Measurements from ENCODE around the gene ADCY4.

ADCY4 gene

DNA sequence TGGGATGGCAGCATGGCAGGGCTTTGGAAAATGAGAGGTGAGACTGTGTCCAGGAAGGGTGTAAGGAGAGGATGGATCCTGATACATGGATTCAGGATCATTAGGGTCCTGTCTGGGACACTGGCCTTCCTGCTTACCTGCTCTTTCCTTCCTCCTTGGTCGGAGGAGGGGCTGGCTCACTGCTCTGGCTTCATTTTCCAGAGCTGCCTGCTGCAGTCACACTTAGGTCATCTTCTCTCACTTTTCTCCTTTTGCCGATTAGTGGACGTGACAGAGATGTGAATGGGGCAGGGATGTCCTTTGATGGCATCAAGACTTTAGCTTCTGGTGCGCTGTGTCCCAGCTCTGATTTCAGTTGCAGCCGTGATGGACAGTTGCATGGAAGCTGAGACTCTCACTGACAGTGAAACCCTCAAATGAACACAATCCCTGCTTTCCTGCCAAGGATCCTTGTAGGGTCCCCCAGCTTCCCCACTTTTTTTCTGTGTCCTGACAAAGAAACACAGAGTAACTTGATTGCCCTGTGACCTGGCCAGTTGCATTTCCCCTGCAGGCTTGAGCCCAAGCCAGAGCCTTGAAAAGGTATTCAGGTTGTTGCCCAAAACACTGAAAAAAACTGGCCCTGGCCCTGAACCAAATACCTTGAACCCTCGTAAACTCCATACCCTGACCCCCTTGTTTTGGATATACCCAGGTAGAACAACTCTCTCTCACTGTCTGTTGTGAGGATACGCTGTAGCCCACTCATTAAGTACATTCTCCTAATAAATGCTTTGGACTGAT, 26.3 kb downstream of the ADCY4 start:
- TF ChIP-seq, protein P1, sequence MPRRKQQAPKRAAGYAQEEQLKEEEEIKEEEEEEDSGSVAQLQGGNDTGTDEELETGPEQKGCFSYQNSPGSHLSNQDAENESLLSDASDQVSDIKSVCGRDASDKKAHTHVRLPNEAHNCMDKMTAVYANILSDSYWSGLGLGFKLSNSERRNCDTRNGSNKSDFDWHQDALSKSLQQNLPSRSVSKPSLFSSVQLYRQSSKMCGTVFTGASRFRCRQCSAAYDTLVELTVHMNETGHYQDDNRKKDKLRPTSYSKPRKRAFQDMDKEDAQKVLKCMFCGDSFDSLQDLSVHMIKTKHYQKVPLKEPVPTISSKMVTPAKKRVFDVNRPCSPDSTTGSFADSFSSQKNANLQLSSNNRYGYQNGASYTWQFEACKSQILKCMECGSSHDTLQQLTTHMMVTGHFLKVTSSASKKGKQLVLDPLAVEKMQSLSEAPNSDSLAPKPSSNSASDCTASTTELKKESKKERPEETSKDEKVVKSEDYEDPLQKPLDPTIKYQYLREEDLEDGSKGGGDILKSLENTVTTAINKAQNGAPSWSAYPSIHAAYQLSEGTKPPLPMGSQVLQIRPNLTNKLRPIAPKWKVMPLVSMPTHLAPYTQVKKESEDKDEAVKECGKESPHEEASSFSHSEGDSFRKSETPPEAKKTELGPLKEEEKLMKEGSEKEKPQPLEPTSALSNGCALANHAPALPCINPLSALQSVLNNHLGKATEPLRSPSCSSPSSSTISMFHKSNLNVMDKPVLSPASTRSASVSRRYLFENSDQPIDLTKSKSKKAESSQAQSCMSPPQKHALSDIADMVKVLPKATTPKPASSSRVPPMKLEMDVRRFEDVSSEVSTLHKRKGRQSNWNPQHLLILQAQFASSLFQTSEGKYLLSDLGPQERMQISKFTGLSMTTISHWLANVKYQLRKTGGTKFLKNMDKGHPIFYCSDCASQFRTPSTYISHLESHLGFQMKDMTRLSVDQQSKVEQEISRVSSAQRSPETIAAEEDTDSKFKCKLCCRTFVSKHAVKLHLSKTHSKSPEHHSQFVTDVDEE (CRISPR knock-in tag; IDR thresholded peaks at IDR 0.05), result no peak
- no peak for TF ChIP-seq ARNTL (CRISPR knock-in tag; IDR thresholded peaks at IDR 0.05; ENCODE audit: borderline replicate concordance, low read depth)
- TF ChIP-seq ZFP30 (CRISPR knock-in tag; IDR thresholded peaks at IDR 0.05), result no peak
- TF ChIP-seq ZNF565 (CRISPR knock-in tag; conservative IDR thresholded peaks at IDR 0.05; ENCODE audit: low read depth), result no peak
- no peak for TF ChIP-seq TCF4 (CRISPR knock-in tag; IDR thresholded peaks at IDR 0.05; ENCODE audit: borderline replicate concordance)
- TF ChIP-seq, protein P2, sequence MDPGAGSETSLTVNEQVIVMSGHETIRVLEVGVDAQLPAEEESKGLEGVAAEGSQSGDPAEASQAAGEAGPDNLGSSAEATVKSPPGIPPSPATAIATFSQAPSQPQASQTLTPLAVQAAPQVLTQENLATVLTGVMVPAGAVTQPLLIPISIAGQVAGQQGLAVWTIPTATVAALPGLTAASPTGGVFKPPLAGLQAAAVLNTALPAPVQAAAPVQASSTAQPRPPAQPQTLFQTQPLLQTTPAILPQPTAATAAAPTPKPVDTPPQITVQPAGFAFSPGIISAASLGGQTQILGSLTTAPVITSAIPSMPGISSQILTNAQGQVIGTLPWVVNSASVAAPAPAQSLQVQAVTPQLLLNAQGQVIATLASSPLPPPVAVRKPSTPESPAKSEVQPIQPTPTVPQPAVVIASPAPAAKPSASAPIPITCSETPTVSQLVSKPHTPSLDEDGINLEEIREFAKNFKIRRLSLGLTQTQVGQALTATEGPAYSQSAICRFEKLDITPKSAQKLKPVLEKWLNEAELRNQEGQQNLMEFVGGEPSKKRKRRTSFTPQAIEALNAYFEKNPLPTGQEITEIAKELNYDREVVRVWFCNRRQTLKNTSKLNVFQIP (CRISPR knock-in tag; IDR thresholded peaks at IDR 0.05; ENCODE audit: borderline replicate concordance, low read depth), result no peak
- no peak for TF ChIP-seq ZFP3 (CRISPR knock-in tag; IDR thresholded peaks at IDR 0.05)
- TF ChIP-seq PPARA (CRISPR knock-in tag; IDR thresholded peaks at IDR 0.05; ENCODE audit: borderline replicate concordance), result no peak
- TF ChIP-seq TOX (CRISPR knock-in tag; IDR thresholded peaks at IDR 0.05; ENCODE audit: borderline replicate concordance), result no peak
- ATAC-seq, result peak; percentile 37

DNA sequence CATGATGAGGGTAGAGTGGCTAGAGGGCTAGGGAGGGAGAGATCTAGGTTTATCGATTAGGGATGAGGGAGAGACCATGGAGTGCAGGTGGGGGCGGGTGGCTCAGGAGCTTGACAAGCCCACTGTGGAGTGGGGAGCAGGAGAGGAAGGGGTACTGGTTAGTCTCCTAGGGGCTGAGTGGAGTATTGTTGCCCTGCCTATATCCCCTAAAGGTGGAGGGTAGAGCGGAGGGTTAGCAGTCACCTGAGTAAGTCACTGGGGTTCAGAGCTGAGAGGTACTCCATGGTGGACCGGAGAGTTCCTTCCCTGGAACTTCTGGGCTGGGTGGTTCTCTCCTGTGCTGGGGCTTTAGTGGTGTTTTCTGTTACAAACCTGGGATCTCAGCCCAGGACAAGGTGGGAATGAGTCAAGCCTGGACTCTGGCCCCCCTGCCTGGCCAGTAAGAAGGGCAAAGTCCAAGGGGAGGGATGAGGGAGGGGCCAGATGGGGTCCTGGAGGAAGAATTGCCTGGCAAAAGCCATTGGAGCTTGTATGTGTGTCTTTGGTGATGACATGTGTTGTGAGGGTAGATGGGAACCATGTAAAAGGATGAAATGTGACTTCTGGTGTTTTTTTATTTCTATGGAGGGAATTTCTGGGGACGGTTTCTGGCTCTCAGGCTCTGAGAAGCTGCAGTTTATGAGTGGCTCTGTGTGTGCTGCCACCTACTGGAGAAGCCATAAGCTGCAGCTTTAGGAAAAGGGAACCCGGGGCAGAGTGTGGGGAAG, 27.1 kb downstream of the ADCY4 start, which contains the start of gene CIDEB:
Gene CIDEB, minus strand, starts transcription at position 403 of the 767 bp plus-strand sequence. Its CDS starts 119 bp downstream, at position 284.
- peak; percentile 95 for ATAC-seq
- TF ChIP-seq ZNF565 (CRISPR knock-in tag; conservative IDR thresholded peaks at IDR 0.05; ENCODE audit: low read depth), result no peak
- TF ChIP-seq TCF4 (CRISPR knock-in tag; IDR thresholded peaks at IDR 0.05; ENCODE audit: borderline replicate concordance), result no peak
- no peak for TF ChIP-seq BACH2 (CRISPR knock-in tag; IDR thresholded peaks at IDR 0.05; ENCODE audit: borderline replicate concordance)
- no peak for TF ChIP-seq ZNF8 (CRISPR knock-in tag; IDR thresholded peaks at IDR 0.05)
- no peak for TF ChIP-seq PPARA (CRISPR knock-in tag; IDR thresholded peaks at IDR 0.05; ENCODE audit: borderline replicate concordance)
- TF ChIP-seq, protein P1 (CRISPR knock-in tag; IDR thresholded peaks at IDR 0.05), result no peak
- no peak for TF ChIP-seq ZC3H10 (CRISPR knock-in tag; IDR thresholded peaks at IDR 0.05)
- no peak for TF ChIP-seq GLIS3 (CRISPR knock-in tag; IDR thresholded peaks at IDR 0.05)
- TF ChIP-seq, protein P2 (CRISPR knock-in tag; IDR thresholded peaks at IDR 0.05; ENCODE audit: borderline replicate concordance, low read depth), result no peak
- no peak for TF ChIP-seq CSDC2 (CRISPR knock-in tag; IDR thresholded peaks at IDR 0.05)
- TF ChIP-seq, protein P3, sequence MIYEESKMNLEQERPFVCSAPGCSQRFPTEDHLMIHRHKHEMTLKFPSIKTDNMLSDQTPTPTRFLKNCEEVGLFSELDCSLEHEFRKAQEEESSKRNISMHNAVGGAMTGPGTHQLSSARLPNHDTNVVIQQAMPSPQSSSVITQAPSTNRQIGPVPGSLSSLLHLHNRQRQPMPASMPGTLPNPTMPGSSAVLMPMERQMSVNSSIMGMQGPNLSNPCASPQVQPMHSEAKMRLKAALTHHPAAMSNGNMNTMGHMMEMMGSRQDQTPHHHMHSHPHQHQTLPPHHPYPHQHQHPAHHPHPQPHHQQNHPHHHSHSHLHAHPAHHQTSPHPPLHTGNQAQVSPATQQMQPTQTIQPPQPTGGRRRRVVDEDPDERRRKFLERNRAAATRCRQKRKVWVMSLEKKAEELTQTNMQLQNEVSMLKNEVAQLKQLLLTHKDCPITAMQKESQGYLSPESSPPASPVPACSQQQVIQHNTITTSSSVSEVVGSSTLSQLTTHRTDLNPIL (CRISPR knock-in tag; IDR thresholded peaks at IDR 0.05; ENCODE audit: low read depth), result no peak
- no peak for TF ChIP-seq ARNTL (CRISPR knock-in tag; IDR thresholded peaks at IDR 0.05; ENCODE audit: borderline replicate concordance, low read depth)
- no peak for TF ChIP-seq SNAI2 (CRISPR knock-in tag; IDR thresholded peaks at IDR 0.05)
- TF ChIP-seq ISL1 (CRISPR knock-in tag; IDR thresholded peaks at IDR 0.05), result no peak
- no peak for TF ChIP-seq OSR1 (CRISPR knock-in tag; IDR thresholded peaks at IDR 0.05)

Data from SK-N-SH treated with all-trans-retinoic acid at 6 μM for 48 hours (cell line).